WTC11 (cell line): ENCODE results near the gene TDRD9.

Source experiments
- ERG ChIP-seq: fragments of 250-450 bp; sonication (Bioruptor Pico); IDR thresholded peaks from 2 replicates; pipeline ENCODE4 v1.8.0; 2021; ENCODE audit warnings: mild to moderate bottlenecking
- JUN ChIP-seq: sonication (generic); formaldehyde crosslinking; IDR thresholded peaks from 2 replicates; pipeline ENCODE4 v1.8.0; 2023; ENCODE audit warnings: mild to moderate bottlenecking, missing genetic modification reagents
- RELA ChIP-seq: sonication (generic); formaldehyde crosslinking; IDR thresholded peaks from 2 replicates; pipeline ENCODE4 v1.8.1; 2022; ENCODE audit warnings: missing genetic modification reagents, mild to moderate bottlenecking, borderline replicate concordance
- SMAD3 ChIP-seq: sonication (generic); formaldehyde crosslinking; IDR thresholded peaks from 2 replicates; pipeline ENCODE4 v1.8.0; 2022; ENCODE audit warnings: missing genetic modification reagents, mild to moderate bottlenecking, borderline replicate concordance
- TF ChIP-seq, protein P1 (sequence below): fragments of 200-600 bp; IDR thresholded peaks from 2 replicates; pipeline ENCODE4 v1.8.0; 2022; ENCODE audit warnings: antibody characterized with exemption

GRCh38 chr14:103899833-103900232 lies 28.4 kb upstream of the TDRD9 start:
- TF ChIP-seq SMAD3 (CRISPR knock-in tag): no peak
- TF ChIP-seq, protein P1, sequence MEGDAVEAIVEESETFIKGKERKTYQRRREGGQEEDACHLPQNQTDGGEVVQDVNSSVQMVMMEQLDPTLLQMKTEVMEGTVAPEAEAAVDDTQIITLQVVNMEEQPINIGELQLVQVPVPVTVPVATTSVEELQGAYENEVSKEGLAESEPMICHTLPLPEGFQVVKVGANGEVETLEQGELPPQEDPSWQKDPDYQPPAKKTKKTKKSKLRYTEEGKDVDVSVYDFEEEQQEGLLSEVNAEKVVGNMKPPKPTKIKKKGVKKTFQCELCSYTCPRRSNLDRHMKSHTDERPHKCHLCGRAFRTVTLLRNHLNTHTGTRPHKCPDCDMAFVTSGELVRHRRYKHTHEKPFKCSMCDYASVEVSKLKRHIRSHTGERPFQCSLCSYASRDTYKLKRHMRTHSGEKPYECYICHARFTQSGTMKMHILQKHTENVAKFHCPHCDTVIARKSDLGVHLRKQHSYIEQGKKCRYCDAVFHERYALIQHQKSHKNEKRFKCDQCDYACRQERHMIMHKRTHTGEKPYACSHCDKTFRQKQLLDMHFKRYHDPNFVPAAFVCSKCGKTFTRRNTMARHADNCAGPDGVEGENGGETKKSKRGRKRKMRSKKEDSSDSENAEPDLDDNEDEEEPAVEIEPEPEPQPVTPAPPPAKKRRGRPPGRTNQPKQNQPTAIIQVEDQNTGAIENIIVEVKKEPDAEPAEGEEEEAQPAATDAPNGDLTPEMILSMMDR: no peak
- TF ChIP-seq ERG: no peak
- TF ChIP-seq JUN (CRISPR knock-in tag): no peak
- no peak for TF ChIP-seq RELA
